RWPE2 (cell line): ENCODE data around the gene GRM5.
"Not testable (repeated sequence)": the region's sequence is repeated elsewhere in the genome, so short reads cannot be mapped to it uniquely, and the experiment has no call there.

ENCODE experiments used
- ATAC-seq: fragments of 200-7000 bp; cut with Tn5 transposase; 3 replicates; pipeline ENCODE4 v1.9.1; 2021; ENCODE audit warnings: low read depth
- DNase-seq: peaks from one replicate; pipeline ENCODE4 v3.0.0-alpha.2; 2020; ENCODE audit warnings: low spot score
- H3K27ac ChIP-seq: fragments of 450-650 bp; 2 replicates; pipeline ENCODE4 v1.5.1; 2017; ENCODE audit warnings: mild to moderate bottlenecking; ENCODE audit not compliant: poor library complexity, severe bottlenecking
- H3K27me3 ChIP-seq: fragments of 250-450 bp; sonication (Bioruptor Pico); 2 replicates; pipeline ENCODE4 v1.5.1; 2021; ENCODE audit warnings: mild to moderate bottlenecking, moderate library complexity; ENCODE audit not compliant: insufficient read depth, poor library complexity, severe bottlenecking
- H3K36me3 ChIP-seq: fragments of 250-450 bp; sonication (Bioruptor Pico); 2 replicates; pipeline ENCODE4 v1.5.1; 2020; ENCODE audit warnings: low read depth, mild to moderate bottlenecking, moderate library complexity
- H3K4me1 ChIP-seq: fragments of 250-450 bp; sonication (Bioruptor Pico); 2 replicates; pipeline ENCODE4 v1.5.1; 2021; ENCODE audit warnings: mild to moderate bottlenecking, moderate library complexity; ENCODE audit not compliant: insufficient read depth, poor library complexity, severe bottlenecking
- H3K4me3 ChIP-seq: fragments of 250-450 bp; sonication (Bioruptor Pico); 2 replicates; pipeline ENCODE4 v1.5.1; 2021; ENCODE audit warnings: mild to moderate bottlenecking, moderate library complexity; ENCODE audit not compliant: severe bottlenecking
- H3K9me3 ChIP-seq: fragments of 250-450 bp; sonication (Bioruptor Pico); 2 replicates; pipeline ENCODE4 v1.5.1; 2021; ENCODE audit warnings: mild to moderate bottlenecking, moderate library complexity; ENCODE audit not compliant: severe bottlenecking
- TF ChIP-seq, protein P1 (sequence below): fragments of 450-650 bp; IDR thresholded peaks from one replicate; pipeline ENCODE4 v1.5.1; 2017; ENCODE audit warnings: mild to moderate bottlenecking, moderate library complexity; ENCODE audit not compliant: poor library complexity, severe bottlenecking

GRM5 gene

DNA sequence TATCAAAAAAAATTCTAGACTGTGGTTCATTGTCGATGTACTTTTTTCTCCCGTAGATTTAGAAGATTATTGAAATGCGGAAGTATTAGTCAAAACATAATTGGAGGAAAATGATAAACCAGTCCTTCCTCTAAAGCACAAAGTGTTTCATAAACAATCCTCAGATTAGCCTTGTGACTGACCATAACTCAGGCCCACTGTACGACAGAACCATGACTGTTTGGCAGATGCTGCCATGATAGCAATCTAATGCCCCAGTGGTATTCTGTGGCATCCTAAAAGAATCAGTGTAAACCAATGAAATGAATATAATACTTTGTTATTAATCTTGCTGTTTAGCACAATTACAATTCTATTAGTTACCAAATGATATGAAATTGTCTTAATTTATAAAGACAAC, 601.3 kb downstream of the GRM5 start:
- ATAC-seq, result no peak
- Histone ChIP-seq H3K36me3 (no peaks in the 10 kb centered on the region), H3K4me3 (no peak overlapping the region), H3K27me3 (no peaks in the 10 kb centered on the region), H3K9me3 (no peaks in the 10 kb centered on the region), H3K27ac (no peak overlapping the region), H3K4me1 (no peaks in the 10 kb centered on the region)
- TF ChIP-seq, protein P1, sequence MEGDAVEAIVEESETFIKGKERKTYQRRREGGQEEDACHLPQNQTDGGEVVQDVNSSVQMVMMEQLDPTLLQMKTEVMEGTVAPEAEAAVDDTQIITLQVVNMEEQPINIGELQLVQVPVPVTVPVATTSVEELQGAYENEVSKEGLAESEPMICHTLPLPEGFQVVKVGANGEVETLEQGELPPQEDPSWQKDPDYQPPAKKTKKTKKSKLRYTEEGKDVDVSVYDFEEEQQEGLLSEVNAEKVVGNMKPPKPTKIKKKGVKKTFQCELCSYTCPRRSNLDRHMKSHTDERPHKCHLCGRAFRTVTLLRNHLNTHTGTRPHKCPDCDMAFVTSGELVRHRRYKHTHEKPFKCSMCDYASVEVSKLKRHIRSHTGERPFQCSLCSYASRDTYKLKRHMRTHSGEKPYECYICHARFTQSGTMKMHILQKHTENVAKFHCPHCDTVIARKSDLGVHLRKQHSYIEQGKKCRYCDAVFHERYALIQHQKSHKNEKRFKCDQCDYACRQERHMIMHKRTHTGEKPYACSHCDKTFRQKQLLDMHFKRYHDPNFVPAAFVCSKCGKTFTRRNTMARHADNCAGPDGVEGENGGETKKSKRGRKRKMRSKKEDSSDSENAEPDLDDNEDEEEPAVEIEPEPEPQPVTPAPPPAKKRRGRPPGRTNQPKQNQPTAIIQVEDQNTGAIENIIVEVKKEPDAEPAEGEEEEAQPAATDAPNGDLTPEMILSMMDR, result no peak
- no peak for DNase-seq

DNA sequence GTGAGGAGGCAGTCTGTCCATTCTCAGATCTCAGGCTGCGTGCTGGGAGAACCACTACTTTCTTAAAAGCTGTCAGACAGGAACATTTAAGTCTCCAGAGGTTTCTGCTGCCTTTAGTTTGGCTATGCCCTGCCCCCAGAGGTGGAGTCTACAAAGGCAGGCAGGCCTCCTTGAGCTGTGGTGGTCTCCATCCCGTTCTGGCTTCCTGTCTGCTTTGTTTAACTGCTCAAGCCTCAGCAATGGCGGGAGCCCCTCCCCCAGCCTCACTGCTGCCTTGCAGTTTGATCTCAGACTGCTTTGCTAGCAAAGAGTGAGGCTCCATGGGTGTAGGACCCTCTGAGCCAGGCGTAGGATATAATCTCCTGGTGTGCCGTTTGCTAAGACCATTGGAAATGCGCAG, 602.5 kb downstream of the GRM5 start:
- H3K36me3 ChIP-seq, H3K9me3 ChIP-seq, H3K4me3 ChIP-seq, ATAC-seq, H3K27ac ChIP-seq, DNase-seq, H3K4me1 ChIP-seq, H3K27me3 ChIP-seq: not testable (repeated sequence)

DNA sequence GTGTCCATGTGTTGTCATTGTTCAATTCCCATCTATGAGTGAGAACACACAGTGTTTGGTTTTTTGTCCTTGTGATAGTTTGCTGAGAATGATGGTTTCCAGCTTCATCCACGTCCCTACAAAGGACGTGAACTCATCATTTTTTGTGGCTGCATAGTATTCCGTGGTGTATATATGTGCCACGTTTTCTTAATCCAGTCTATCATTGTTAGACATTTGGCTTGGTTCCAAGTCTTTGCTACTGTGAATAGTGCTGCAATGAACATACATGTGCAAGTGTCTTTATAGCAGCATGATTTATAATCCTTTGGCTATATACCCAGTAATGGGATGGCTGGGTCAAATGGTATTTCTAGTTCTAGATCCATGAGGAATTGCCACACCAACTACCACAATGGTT, 607.7 kb downstream of the GRM5 start:
- H3K4me3 ChIP-seq, H3K27ac ChIP-seq, H3K36me3 ChIP-seq, DNase-seq, ATAC-seq, H3K27me3 ChIP-seq, H3K4me1 ChIP-seq, H3K9me3 ChIP-seq: not testable (repeated sequence)

DNA sequence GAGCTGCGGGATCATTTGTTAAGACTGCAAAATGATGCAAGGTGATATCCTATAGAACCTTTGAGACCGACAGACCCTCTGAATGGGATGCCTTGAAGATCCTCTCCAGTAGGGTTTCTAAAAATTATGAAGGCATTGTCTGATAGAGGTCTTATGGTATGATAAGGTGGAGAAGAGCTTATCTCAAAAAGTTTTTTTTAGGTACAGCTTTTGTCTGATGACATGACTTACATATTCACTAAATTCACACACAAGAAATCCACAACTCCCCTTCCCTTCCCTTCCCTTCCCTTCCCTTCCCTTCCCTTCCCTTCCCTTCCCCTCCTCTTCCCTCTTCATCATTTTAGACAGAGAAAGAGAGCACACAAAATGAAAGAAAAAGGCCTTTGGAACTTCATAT, 609.8 kb downstream of the GRM5 start:
- TF ChIP-seq, protein P1, result no peak
- ATAC-seq (no peak), DNase-seq (no peak)
- Histone ChIP-seq H3K27me3 (no peaks in the 10 kb centered on the region), H3K4me3 (no peak overlapping the region), H3K4me1 (no peaks in the 10 kb centered on the region), H3K9me3 (no peaks in the 10 kb centered on the region), H3K27ac (no peak overlapping the region), H3K36me3 (no peaks in the 10 kb centered on the region)

DNA sequence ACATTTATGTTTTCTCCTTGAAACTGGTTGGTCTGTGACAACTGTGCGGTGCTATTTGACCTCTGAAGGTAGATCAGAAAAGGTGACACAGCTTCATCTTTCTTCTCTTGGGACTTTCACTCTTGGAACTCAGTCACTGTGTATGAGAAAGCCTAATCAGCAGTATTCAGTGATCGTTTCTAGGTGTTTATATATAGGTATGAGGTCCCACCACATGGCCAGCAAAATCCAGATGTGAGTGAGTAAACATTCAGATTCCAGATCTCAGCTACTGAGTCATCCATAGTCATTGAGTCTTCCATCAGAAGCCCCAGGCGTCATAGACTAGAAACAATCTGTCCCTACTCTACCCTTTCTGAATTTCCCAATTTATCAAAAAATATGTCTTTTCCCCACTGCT, 610.9 kb downstream of the GRM5 start:
- Histone ChIP-seq H3K36me3 (no peaks in the 10 kb centered on the region), H3K27me3 (no peaks in the 10 kb centered on the region), H3K4me3 (no peak overlapping the region), H3K4me1 (no peaks in the 10 kb centered on the region), H3K27ac (no peak overlapping the region), H3K9me3 (no peaks in the 10 kb centered on the region)
- ATAC-seq, result peak; percentile 79
- no peak for DNase-seq
- TF ChIP-seq, protein P1, result no peak
